Measurements from ENCODE around the gene TBPL1.

- TF ChIP-seq CTCF (IDR thresholded peaks at IDR 0.05), result no peak
- no peak for TF ChIP-seq POLR2A (IDR thresholded peaks at IDR 0.05)
Observed at GRCh38 chr6:134022650-134023049, 69.6 kb downstream of the TBPL1 start.

Data from adrenal gland (tissue), 5 donors.